GM13976 (cell line): ENCODE measurements around the gene SDK1.

Experiments used
- DNase-seq: peaks from one replicate; pipeline ENCODE4 v3.0.0; 2012; ENCODE audit warnings: low spot score
- in situ Hi-C: fragments of 300-500 bp; cut with MboI; formaldehyde crosslinking; loops from one replicate; pipeline ENCODE4 v1.12.0; 2022; ENCODE audit warnings: low sequenced_read_pairs, mixed read lengths, inconsistent platforms; ENCODE audit not compliant: unreplicated experiment
- TF ChIP-seq, protein P1 (sequence below): IDR thresholded peaks from 2 replicates; pipeline ENCODE4 v1.5.1; 2012; ENCODE audit warnings: borderline replicate concordance, mild to moderate bottlenecking; ENCODE audit not compliant: insufficient read depth; ENCODE audit errors: extremely low read depth, missing control alignments, control extremely low read depth

Gene SDK1

DNA sequence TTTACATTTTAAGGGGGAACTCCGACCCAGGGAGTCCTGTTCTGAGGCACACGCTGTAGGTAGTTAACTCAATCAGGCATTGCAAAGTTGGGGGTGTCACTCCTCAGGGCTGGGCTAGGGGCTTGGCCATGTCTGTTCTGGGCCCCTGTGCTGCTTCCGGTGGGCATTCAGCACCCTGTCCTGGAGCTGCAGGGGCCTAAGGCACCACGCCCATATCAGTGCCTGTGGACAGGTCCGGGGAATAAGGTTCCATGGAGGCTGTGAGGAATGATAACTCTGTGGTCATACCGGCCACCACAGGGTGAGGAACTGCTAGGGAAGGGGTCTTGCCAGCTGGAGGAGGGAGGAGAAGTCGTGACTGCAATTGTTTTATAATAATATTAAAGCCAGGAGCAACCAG, 842.0 kb downstream of the SDK1 start:
- in situ Hi-C loops: no loop called here

DNA sequence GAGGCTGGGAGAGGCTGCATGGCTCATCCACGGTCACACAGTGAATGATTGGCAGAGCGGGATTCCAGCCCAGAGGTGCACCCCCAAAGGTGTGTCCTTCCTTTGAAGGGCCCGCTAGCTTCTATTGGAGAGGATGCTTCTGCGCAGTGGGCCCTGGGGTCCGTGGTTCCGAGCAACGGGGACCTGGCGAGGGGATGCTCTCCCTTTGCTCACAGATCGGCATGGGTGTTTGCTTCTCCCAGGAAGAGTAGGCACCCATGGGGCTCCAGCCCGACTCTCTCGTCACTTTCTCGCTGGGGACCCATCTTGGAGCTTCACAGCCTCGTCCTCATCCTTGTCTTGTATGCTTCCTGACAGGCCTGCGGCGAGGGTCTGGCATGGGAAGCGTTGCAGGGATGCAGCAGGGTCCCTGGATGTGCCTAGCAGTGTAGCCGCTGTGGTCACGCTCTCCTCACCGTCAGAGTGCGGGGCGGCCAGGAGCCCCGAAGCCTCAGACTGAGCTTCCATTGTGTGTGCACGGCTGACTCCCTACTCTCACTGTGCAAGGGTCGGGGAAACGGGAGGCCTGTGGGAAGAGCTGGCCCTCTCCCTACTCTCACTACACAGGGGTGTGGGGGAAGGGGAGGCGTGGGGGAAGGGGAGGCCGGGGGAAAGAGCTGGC, 842.6 kb downstream of the SDK1 start:
- no peak for DNase-seq
- in situ Hi-C loops: no loop called here
- TF ChIP-seq, protein P1, sequence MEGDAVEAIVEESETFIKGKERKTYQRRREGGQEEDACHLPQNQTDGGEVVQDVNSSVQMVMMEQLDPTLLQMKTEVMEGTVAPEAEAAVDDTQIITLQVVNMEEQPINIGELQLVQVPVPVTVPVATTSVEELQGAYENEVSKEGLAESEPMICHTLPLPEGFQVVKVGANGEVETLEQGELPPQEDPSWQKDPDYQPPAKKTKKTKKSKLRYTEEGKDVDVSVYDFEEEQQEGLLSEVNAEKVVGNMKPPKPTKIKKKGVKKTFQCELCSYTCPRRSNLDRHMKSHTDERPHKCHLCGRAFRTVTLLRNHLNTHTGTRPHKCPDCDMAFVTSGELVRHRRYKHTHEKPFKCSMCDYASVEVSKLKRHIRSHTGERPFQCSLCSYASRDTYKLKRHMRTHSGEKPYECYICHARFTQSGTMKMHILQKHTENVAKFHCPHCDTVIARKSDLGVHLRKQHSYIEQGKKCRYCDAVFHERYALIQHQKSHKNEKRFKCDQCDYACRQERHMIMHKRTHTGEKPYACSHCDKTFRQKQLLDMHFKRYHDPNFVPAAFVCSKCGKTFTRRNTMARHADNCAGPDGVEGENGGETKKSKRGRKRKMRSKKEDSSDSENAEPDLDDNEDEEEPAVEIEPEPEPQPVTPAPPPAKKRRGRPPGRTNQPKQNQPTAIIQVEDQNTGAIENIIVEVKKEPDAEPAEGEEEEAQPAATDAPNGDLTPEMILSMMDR: no peak

More for the DNA sequence above, 842.0 kb downstream of the SDK1 start:
- DNase-seq: no peak
- TF ChIP-seq, protein P1: no peak

DNA sequence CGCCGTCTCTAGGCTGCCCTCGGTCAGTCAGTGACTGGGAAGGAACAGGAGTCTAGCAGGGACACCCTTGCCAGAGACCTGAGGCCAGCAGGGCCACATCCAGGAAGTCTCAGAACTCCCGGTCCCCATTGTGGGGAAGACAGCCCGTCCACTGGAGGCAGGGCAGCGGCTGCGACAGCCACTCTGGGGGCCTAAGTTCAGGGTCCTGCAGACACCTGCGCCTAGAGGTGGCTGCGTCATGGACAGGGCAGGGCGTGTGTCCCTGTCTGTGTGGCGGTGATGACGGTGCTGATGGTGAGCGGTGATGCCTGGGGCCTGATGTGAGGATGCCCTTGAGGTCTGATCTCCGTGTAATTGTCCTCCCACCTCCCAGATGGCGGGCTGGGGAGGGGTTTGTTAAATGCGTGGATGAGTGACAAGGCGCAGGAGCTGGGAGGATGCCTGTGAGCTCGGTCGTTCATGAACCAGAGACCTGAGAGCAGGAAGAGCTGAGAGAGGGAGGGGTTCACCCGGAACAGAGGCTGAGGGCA, 843.2 kb downstream of the SDK1 start:
- in situ Hi-C loops: no loop called here
- no peak for DNase-seq

DNA sequence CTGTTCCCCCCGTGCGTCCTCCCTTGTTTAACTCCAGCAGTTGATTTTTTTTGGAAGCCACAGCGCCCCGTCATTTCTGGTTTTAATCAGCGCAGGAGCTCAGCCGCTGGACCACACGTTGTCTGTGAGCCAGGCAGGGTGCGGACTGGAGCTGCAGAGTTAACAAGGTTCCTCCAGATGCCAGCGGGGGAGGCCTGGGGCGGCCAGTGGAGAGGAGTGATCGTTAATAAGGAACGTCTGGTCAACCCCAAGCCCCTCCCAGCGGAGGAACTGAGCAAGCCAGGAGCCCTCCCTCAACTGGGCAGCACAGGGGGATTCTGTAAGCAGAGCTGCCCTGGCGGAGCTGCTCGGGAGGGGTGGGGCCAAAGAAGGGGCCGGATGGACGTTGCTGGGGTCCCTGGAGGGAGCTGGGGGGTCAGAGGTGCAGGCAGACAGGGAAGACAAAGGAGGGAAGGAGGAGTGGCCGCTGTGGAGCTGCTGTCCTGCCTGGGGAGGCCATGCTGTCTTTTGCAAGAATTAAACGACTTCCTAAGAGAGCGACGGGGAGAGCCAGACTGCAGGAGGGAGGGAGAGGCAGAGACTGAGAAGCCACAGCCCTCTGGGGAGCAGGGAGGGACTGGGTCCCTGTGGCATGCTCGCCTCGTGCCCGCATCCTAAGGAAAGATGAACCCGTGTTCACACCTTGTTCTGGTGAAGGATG, 843.9 kb downstream of the SDK1 start:
- TF ChIP-seq, protein P1: no peak
- DNase-seq: no peak
- in situ Hi-C loops: no loop called here

More for the DNA sequence above, 843.2 kb downstream of the SDK1 start:
- TF ChIP-seq, protein P1: no peak

DNA sequence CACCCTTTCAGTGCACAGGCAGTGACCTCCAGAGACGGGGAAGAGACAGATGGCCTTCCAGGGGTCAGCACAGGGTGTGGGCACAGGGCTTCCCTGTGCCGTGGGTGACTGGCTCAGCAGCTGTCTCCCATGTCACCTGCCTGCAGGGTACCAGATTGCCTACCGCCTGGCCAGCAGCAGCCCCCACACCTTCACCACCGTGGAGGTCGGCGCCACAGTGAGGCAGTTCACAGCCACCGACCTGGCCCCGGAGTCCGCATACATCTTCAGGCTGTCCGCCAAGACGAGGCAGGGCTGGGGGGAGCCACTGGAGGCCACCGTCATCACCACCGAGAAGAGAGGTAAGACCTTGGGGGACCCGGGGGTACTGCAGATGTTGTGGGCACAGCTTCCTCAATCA, 844.5 kb downstream of the SDK1 start:
- in situ Hi-C loops: no loop called here

DNA sequence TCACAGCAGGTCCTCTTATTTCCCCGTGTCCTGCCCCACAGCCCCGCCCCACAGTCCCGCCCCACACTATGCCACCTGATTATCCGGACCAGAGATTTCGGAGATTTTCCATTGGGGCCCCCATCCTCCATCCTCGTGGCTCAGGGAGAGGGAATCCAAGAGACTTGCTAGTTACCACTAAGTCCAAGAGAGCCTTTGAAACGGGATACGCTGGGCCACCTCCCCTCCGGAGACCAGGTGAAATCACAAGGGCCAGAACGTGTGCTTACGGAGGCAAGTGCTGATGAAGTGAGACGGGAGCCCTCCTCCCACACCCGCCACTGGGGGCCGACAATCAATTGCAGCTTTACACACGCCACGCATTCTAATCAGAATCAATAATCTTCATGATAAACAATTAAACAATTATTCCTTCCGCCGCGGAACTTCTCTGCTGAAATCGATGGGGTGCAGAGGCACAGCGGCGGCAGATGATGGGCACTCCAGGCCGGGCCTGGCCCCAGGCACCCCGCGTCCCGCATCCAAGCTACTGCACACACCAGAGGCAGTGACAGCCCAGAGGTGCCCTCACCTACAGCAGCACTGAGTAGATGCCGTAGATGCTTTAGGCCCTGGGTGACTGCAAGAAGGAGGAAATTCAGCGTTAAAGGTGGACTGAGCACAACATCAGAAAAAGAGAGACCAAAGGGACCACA, 847.0 kb downstream of the SDK1 start:
- TF ChIP-seq, protein P1: no peak
- in situ Hi-C loops: no loop called here
- no peak for DNase-seq

More for the DNA sequence above, 844.5 kb downstream of the SDK1 start:
- DNase-seq: no peak
- TF ChIP-seq, protein P1: no peak
